B cell (primary cell): Measurements from ENCODE around the gene GLCCI1. TPM values are rescaled to one million over a fixed set of nuclear protein-coding genes. Genes with fewer than 3 reads are reported as not detected.

Source experiments
- ATAC-seq: fragments of 200-7000 bp; cut with Tn5 transposase; one replicate; pipeline ENCODE4 v1.10.0; 2021; ENCODE audit warnings: low read depth, mild to moderate bottlenecking, moderate number of reproducible peaks, moderate library complexity
- CTCF ChIA-PET: fragments of 350-600 bp; sonication (Branson Sonifier 250); formaldehyde crosslinking; loops from one replicate; lab custom pipeline; 2021; ENCODE audit warnings: antibody characterized with exemption, inconsistent platforms; lab: Charles Lee
- POLR2A ChIA-PET: fragments of 350-600 bp; sonication (Branson Sonifier 250); formaldehyde crosslinking; loops from one replicate; lab custom pipeline; 2021; ENCODE audit warnings: antibody characterized with exemption; lab: Charles Lee
- DNase-seq: peaks from one replicate; pipeline ENCODE4 v3.0.0; 2013
- H2AFZ ChIP-seq: 2 replicates; pipeline ENCODE4 v1.6.1; 2012; ENCODE audit warnings: mild to moderate bottlenecking, low read depth, low read length; ENCODE audit not compliant: insufficient read depth, poor library complexity, severe bottlenecking
- H3K27ac ChIP-seq, 2 donors: 1 replicate in 1 of 2; 2 replicates in 1 of 2; pipeline ENCODE4 v1.5.1; 2012 to 2013; ENCODE audit warnings: low read length in 2 of 2, mild to moderate bottlenecking in 2 of 2, moderate library complexity in 1 of 2
- H3K27me3 ChIP-seq, 4 experiments: fragments of 200-600 bp in 1 of 4; sonication (generic) in 1 of 4; replicated peaks in 1 of 4; 1 replicate in 2 of 4; 2 replicates in 2 of 4; pipeline versions ENCODE4 v1.6.1 to v1.7.0; 2013 to 2016; ENCODE audit warnings: low read length in 3 of 4, mild to moderate bottlenecking in 2 of 4, mixed read lengths in 1 of 4, moderate library complexity in 1 of 4; ENCODE audit not compliant: insufficient read depth in 4 of 4, control insufficient read depth in 3 of 4; ENCODE audit errors: control extremely low read depth in 1 of 4
- H3K36me3 ChIP-seq, 2 experiments: replicated peaks in 1 of 2; 1 replicate in 1 of 2; 2 replicates in 1 of 2; pipeline versions ENCODE4 v1.6.1 to v1.7.1; 2013; ENCODE audit warnings: low read length in 1 of 2; ENCODE audit not compliant: insufficient read depth in 2 of 2, control insufficient read depth in 1 of 2; ENCODE audit errors: control extremely low read depth in 1 of 2, extremely low read depth in 1 of 2
- H3K4me1 ChIP-seq, 2 donors: fragments of 200-600 bp in 1 of 2; sonication (generic) in 1 of 2; 1 replicate in 1 of 2; 2 replicates in 1 of 2; pipeline versions ENCODE4 v1.5.1 to v1.6.1; 2013 to 2017; ENCODE audit warnings: low read length in 2 of 2; ENCODE audit not compliant: control insufficient read depth in 2 of 2, insufficient read depth in 2 of 2
- H3K4me2 ChIP-seq: replicated peaks from 2 replicates; pipeline ENCODE3; 2012; ENCODE audit warnings: mild to moderate bottlenecking, low read depth, low read length; ENCODE audit not compliant: poor library complexity, severe bottlenecking
- H3K4me3 ChIP-seq, 5 experiments: fragments of 200-600 bp in 1 of 5; sonication (generic) in 1 of 5; 1 replicate in 3 of 5; 2 replicates in 2 of 5; pipeline versions ENCODE4 v1.5.1 to v1.7.0; 2011 to 2016; ENCODE audit warnings: low read length in 4 of 5, mild to moderate bottlenecking in 4 of 5, low read depth in 2 of 5, control low read depth in 1 of 5, moderate library complexity in 1 of 5; ENCODE audit not compliant: insufficient read depth in 1 of 5; ENCODE audit errors: control extremely low read depth in 1 of 5, extremely low read depth in 1 of 5
- H3K79me2 ChIP-seq: fragments of 200-600 bp; sonication (generic); one replicate; pipeline ENCODE4 v1.6.0; 2016; ENCODE audit warnings: low read length; ENCODE audit not compliant: control insufficient read depth, insufficient read depth
- H3K9ac ChIP-seq: fragments of 200-600 bp; sonication (generic); 2 replicates; pipeline ENCODE4 v1.6.1; 2017; ENCODE audit warnings: mild to moderate bottlenecking, low read length, moderate library complexity
- H3K9me3 ChIP-seq, 3 donors: one replicate each; pipeline versions ENCODE4 v1.6.1 to v1.7.1; 2013; ENCODE audit warnings: low read length in 2 of 3; ENCODE audit not compliant: control insufficient read depth in 2 of 3, insufficient read depth in 1 of 3; ENCODE audit errors: control extremely low read depth in 1 of 3
- H4K20me1 ChIP-seq: 2 replicates; pipeline ENCODE4 v1.6.0; 2012; ENCODE audit warnings: mild to moderate bottlenecking, low read length; ENCODE audit not compliant: insufficient read depth, control insufficient read depth, poor library complexity, severe bottlenecking
- H3K27ac Mint-ChIP-seq: one replicate; pipeline ENCODE4 v1.8.0; 2021; ENCODE audit warnings: mixed read lengths
- H3K27me3 Mint-ChIP-seq: one replicate; pipeline ENCODE4 v1.8.0; 2021; ENCODE audit warnings: mixed read lengths
- H3K4me1 Mint-ChIP-seq: one replicate; pipeline ENCODE4 v1.8.0; 2021; ENCODE audit warnings: mixed read lengths
- H3K4me3 Mint-ChIP-seq: one replicate; pipeline ENCODE4 v1.8.0; 2021; ENCODE audit warnings: mixed read lengths
- H3K9me3 Mint-ChIP-seq: one replicate; pipeline ENCODE4 v1.8.0; 2022; ENCODE audit warnings: mixed read lengths; ENCODE audit not compliant: insufficient read depth
- CTCF ChIP-seq: fragments of 200-600 bp; IDR thresholded peaks from one replicate; pipeline ENCODE4 v1.8.0; 2022; ENCODE audit warnings: antibody characterized with exemption, mild to moderate bottlenecking
- EZH2 ChIP-seq: IDR thresholded peaks from 2 replicates; pipeline ENCODE4 v1.6.1; 2012; ENCODE audit warnings: borderline replicate concordance, low read depth, mild to moderate bottlenecking, moderate library complexity, low read length; ENCODE audit not compliant: insufficient read depth, poor library complexity, severe bottlenecking
- WGBS: methylation state at CpG from one replicate; pipeline ENCODE4 v1.1.5; 2013; ENCODE audit warnings: missing lambda C conversion rate; ENCODE audit not compliant: insufficient coverage; 5-methylcytosine and 5-hydroxymethylcytosine counted together
- intact Hi-C: fragments of 100-400 bp; cut with micrococcal nuclease; formaldehyde crosslinking; loops from one replicate; pipeline ENCODE4 v1.10.0; 2022
- polyA plus RNA-seq: library from polyadenylated mRNA; depleted of rRNA; stranded (reverse); fragments of >200 nt; gene quantifications from 2 replicates; pipeline ENCODE4 v1.2.3, GENCODE V29; 2012
- total RNA-seq, 2 donors: library from RNA; stranded (reverse); fragments of 120-200 nt in 1 of 2; gene quantifications; 1 replicate in 1 of 2; 2 replicates in 1 of 2; pipeline versions ENCODE4 v1.2.3 to v1.2.4, GENCODE V29; 2013 to 2022

GLCCI1 gene
- total and polyA plus RNA-seq, 2 donors (not counting 1 experiment from before 2014, with no cell fraction given) = 17.7 to 50.3 TPM

- H3K4me1 Mint-ChIP-seq = no peaks in the 10 kb centered on the region
- no peaks in the 10 kb centered on the region for H3K27me3 Mint-ChIP-seq
- H3K9me3 Mint-ChIP-seq = no peaks in the 10 kb centered on the region
- no peak overlapping the region for H2AFZ ChIP-seq
- 99% methylated on average over 6 of the region's 6 CpGs for WGBS
- ChIA-PET CTCF (interaction anchor here (0.7 to 1.5 kb wide), 3 partner anchors 40 to 105 kb away, joined by 3 to 4 read pairs (median 3); no protein-coding TSS in a partner anchor), POLR2A (no interaction called here)
- ATAC-seq (no peak), DNase-seq (no peak)
- no peak overlapping the region for H3K4me3 ChIP-seq
- no peaks in the 10 kb centered on the region for H3K79me2 ChIP-seq
- H3K4me1 ChIP-seq = no peaks in the 10 kb centered on the region
- TF ChIP-seq EZH2 (no peak), CTCF (no peak)
- no peak overlapping the region for H3K27ac ChIP-seq
- intact Hi-C loops = no loop called here
- H3K4me2 ChIP-seq = no peak overlapping the region
- H3K27me3 ChIP-seq = no peaks in the 10 kb centered on the region
- H4K20me1 ChIP-seq = no peaks in the 10 kb centered on the region
- peaks cover 3 to 21% of the 10 kb centered on the region in 2 experiments for H3K36me3 ChIP-seq
- H3K27ac Mint-ChIP-seq = no peak overlapping the region
- no peaks in the 10 kb centered on the region for H3K9me3 ChIP-seq
- H3K4me3 Mint-ChIP-seq = no peak overlapping the region
- no peak overlapping the region for H3K9ac ChIP-seq
Measured at GRCh38 chr7:8086239-8086638, 117.6 kb downstream of the GLCCI1 start.

DNA sequence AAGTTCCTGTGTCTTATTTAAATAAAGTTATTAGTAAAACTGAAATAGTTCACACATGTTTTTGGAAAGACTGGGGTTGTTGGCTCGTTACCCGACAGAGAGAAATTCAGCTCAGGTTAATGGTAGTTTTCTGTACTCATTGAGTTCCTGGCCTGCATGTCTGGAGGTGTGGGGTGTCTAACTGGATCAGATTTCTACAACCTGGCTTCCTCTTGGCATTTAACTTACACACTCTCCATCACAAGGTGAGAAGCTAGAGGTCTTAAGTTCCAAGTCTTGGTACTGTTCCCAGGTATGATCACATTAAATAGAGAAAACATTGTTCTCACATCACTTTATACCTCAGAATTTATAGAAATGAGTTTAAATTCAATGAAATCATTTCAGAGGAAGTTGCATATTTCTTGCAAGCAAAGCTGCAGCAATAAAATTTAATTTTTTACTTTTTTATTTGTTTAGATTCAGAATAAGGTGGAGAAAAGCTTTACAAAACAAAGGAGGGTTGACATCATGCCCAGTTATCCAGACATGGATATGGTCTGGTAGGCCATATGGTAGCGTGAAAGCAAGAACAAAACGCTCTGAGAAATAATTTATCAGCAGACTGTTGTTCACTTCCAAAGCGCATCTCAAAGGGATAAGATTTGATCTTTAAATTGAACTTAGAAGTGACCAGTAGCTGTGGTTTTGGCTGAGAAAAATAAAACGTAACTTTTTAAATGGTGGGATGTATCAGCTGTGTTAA is 120.6 kb downstream of the GLCCI1 start:
- H3K4me1 ChIP-seq = no peaks in the 10 kb centered on the region
- no peak overlapping the region for H2AFZ ChIP-seq
- no peaks in the 10 kb centered on the region for H3K27me3 ChIP-seq
- ATAC-seq (no peak), DNase-seq (no peak)
- H3K9me3 ChIP-seq = no peaks in the 10 kb centered on the region
- no peak overlapping the region for H3K27ac Mint-ChIP-seq
- H3K27ac ChIP-seq = no peak overlapping the region
- CTCF ChIA-PET = interaction anchor here (0.6 to 2.6 kb wide), 3 partner anchors 101 to 494 kb away, joined by 4 to 9 read pairs (median 4); no protein-coding TSS in a partner anchor
- intact Hi-C loops = no loop called here
- POLR2A ChIA-PET = interaction anchor here (0.6 kb wide), 1 partner anchor 341 kb away, joined by 3 read pairs; no protein-coding TSS in a partner anchor
- H3K36me3 ChIP-seq = peaks cover 6 to 21% of the 10 kb centered on the region in 2 experiments
- no peaks in the 10 kb centered on the region for H3K79me2 ChIP-seq
- H3K4me2 ChIP-seq = no peak overlapping the region
- H3K4me3 ChIP-seq = no peak overlapping the region
- no peak overlapping the region for H3K9ac ChIP-seq
- no peak overlapping the region for H3K4me3 Mint-ChIP-seq
- H3K4me1 Mint-ChIP-seq = no peaks in the 10 kb centered on the region
- TF ChIP-seq CTCF (no peak), EZH2 (no peak)
- H3K9me3 Mint-ChIP-seq = no peaks in the 10 kb centered on the region
- H3K27me3 Mint-ChIP-seq = no peaks in the 10 kb centered on the region
- no peaks in the 10 kb centered on the region for H4K20me1 ChIP-seq
- 100% methylated on average over 1 of the region's 6 CpGs for WGBS
